OCI-LY1 (cell line): ENCODE measurements around the gene MAP3K8.

ENCODE experiments used
- CTCF ChIP-seq: fragments of 200-600 bp; sonication (generic), shearing (Covaris generic); IDR thresholded peaks from 2 replicates; pipeline ENCODE4 v1.5.1; 2017; ENCODE audit warnings: mild to moderate bottlenecking, antibody characterized with exemption, low read length, moderate library complexity, mixed read lengths
- EZH2 ChIP-seq: fragments of 200-600 bp; sonication (generic), shearing (Covaris generic); IDR thresholded peaks from 2 replicates; pipeline ENCODE4 v1.8.0; 2017; ENCODE audit warnings: borderline replicate concordance, mixed run types, mild to moderate bottlenecking, antibody characterized with exemption, low read length, moderate library complexity, mixed read lengths

GRCh38 chr10:30417301-30417700 lies 16.7 kb upstream of the MAP3K8 start:
- no peak for TF ChIP-seq CTCF
- TF ChIP-seq EZH2: no peak
